GM21381 (cell line): ENCODE results near the gene CITED2.
"Not testable (repeated sequence)": the region's sequence is repeated elsewhere in the genome, so short reads cannot be mapped to it uniquely, and the experiment has no call there.

Experiments
- ATAC-seq: cut with Tn5 transposase; IDR thresholded peaks from one replicate; pipeline ENCODE4 v1.9.1; 2021; ENCODE audit warnings: mild to moderate bottlenecking, moderate library complexity; ENCODE audit not compliant: unreplicated experiment

The CITED2 gene, protein sequence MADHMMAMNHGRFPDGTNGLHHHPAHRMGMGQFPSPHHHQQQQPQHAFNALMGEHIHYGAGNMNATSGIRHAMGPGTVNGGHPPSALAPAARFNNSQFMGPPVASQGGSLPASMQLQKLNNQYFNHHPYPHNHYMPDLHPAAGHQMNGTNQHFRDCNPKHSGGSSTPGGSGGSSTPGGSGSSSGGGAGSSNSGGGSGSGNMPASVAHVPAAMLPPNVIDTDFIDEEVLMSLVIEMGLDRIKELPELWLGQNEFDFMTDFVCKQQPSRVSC

DNA sequence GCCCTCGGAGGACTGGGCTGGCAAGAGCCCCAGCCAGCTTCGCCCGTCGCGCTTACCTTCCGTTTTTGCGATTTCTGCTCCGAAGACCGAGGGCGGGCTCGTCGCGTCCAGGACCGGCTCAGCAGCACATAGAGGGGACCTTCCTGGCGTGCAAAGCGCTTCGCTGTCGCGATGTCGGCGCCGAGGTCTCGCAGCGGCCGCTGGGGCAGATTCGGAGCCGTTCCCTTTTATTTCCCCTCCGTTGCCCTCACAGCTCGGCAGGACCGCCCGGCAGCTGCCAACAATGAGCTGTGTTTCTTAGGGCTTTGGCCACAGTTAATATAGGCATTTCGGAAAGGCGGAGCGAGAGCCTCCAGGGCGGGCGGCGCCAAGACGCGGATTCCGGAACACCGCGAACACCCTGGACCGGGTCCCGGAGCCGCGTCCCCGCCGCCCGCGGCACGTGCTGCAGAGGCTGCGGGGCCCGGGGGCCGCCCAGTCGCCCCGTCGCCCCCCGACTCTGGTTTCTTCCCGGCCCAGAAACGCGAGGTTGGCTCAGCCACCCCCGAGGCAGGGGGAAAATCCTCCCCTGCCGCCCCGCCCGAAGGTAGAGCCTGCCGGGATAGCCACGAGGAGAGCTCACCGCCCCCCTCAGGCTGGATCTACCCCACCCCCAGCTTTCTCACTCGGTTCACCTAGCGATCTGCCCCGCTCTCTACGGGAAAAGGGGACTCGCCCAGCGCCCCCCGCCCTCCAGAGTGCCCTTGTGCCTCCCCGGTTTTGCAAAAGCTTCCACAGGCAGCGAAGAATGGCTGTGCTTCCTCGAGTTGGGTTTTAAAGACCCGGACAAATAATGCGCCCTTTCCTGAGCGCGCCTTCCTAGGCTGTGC is at the start of gene CITED2:
TSS of gene CITED2 (minus strand) at position 292 of the 869 bp plus-strand sequence. CDS start 704 bp downstream, outside the sequence.
- ATAC-seq = peak; percentile 58

DNA sequence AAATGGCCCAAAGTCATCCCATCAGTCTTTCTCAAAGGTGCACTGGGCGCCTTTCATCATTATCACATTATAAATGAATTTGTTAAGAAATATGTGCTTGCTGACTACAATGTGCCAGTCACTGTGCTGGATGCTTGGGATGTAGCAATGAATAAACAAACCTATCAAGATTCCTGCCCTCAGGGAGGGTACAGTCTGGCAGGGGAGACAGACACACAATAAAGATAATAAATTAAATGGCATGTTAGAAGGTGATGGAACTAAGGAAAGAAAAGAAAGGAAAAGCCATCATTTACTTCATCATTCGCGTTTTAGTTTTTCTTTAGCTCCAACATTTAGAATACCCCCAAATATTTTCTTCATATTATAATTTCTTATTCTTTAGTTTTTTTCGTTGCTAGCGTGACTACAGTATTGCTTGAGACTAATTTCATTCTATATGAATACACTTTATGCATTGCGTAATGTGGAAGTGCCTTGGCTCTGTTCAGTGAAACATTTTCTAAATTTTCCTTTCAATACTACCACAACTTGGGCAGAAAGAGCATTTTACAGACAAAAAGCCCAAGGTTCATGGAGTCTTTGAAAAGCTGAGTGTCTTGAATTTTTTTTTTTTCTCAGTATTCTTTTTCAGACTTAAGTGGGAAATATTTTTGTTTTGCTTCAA is 48.7 kb upstream of the CITED2 start:
- no peak for ATAC-seq

GRCh38 chr6:139422105-139423036 is 47.9 kb upstream of the CITED2 start:
- ATAC-seq = no peak

- no peak for ATAC-seq
Observed at GRCh38 chr6:139418481-139419132, 44.2 kb upstream of the CITED2 start.

GRCh38 chr6:139416146-139416545 is 41.7 kb upstream of the CITED2 start:
- no peak for ATAC-seq

- ATAC-seq = no peak
Observed at GRCh38 chr6:139415365-139415764, 40.9 kb upstream of the CITED2 start.

GRCh38 chr6:139412103-139412502 is 37.7 kb upstream of the CITED2 start:
- ATAC-seq = not testable (repeated sequence)

DNA sequence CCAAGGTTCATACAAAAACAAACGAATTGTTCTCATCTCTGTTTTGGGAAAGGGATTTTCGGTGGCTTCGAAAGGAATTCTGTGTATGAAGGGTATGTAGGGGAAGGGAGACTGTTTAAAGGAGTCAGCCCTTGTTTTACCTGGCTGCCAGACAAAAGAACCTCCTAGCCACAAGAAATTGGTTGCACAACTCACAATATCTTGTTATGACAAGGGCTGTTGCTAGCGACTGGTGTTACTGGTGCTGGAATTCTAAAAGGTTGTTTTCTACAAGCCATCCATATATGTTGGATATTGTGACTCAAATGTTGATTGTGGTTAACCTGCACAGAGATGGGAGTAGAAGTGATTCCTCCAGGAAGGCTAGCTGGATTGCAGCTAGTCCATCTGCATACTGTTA is 34.6 kb upstream of the CITED2 start:
- no peak for ATAC-seq

DNA sequence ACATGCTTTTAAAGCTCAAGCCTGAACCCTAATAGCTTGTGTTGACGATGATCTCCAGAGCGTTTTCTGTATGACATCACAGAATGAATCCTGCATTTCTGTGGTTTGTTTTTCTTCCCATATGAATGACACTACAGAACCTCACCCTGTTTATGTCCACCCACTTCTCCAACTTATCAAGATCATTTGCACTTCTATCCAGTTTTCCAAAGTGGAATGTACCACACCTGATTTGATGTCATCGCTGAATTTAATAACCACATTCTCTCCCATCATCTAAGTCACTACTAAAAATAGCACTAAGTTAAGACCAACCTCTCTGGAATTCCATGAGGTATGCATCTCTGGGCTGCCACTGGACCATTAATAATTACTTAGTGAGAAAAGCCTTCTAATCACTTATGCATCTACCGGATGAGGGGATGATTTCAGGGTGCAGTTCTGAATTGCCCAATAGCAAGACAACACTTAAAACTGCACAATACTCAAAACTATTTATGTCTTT is 33.3 kb upstream of the CITED2 start:
- no peak for ATAC-seq

- ATAC-seq = no peak
Observed at GRCh38 chr6:139406577-139407343, 32.3 kb upstream of the CITED2 start.

- ATAC-seq = no peak
Observed at GRCh38 chr6:139402876-139403386, 28.5 kb upstream of the CITED2 start.

- ATAC-seq = no peak
Observed at GRCh38 chr6:139398658-139399057, 24.2 kb upstream of the CITED2 start.

GRCh38 chr6:139395891-139396301 is 21.4 kb upstream of the CITED2 start:
- no peak for ATAC-seq

DNA sequence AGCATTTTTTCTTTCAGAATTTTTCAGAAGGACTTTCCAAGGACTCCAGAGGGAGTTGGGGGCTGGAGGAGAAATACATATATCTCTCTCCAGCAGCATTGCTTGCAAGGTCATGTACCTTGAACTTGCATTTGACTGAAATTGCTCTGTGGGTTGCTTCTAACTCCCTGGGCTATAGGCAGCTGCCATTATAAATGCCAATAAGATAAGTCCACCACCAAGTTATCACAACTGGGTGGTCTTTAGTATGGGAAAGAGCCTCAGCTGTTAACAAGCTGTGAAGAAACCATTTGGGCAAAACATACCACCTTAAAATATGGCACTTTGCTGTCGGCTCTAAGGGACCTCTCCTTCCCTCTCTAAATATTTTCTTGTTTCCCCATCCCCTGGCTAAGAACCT is 20.9 kb upstream of the CITED2 start:
- no peak for ATAC-seq

- ATAC-seq = no peak
Observed at GRCh38 chr6:139394027-139394649, 19.7 kb upstream of the CITED2 start.

- ATAC-seq = peak; percentile 94
Observed at GRCh38 chr6:139392794-139393193, 18.3 kb upstream of the CITED2 start.

- no peak for ATAC-seq
Observed at GRCh38 chr6:139391709-139392108, 17.3 kb upstream of the CITED2 start.

DNA sequence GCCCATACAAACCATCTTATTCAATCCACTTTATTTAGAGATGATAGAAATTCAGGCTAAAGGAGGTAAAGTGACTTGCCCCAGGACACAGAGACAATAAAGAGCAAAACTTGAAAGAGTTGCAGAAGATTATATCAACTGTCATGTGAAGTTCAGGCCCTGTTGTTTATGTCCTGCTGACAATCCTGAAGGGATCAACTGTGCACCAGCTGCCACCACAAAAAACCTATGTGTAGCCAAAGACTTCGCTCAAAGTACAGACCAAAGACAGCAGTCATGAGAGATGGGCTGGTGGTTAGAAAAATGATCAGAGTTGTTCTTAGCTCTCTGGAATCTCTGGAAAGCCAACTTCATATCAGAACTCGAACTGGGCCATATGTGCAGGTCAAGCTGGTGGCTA is 16.0 kb upstream of the CITED2 start:
- ATAC-seq = no peak
